Measurements from ENCODE around the gene ERMN.

DNA sequence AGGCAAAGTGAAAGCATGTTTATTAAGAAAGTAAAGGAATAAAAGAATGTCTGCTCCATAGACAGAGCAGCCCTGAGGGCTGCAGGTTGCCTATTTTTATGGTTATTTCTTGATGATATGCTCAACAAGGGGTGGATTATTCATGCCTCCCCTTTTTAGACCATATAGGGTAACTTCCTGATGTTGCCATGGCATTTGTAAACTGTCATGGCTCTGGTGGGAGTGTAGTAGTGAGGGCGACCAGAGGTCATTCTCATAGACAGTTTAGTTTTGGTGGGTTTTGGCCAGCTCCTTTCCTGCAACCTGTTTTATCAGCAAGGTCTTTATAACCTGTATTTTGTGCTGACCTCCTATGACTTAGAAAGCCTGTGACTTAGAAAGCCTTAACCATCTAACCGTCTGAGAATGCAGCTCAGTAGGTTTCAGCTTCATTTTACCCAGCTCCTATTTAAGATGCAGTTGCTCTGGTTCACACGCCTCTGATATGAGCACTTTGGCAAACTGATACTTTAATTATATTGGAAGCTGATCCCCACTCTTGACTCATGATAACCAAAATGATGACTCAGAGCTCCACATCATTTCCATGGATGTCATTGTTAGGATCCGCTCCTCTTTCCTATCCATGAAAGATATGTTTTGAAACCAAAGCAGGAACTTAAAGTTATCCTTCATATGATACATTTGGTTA is 14.5 kb upstream of the ERMN start:
- TF ChIP-seq POLR2A (IDR thresholded peaks at IDR 0.05; ENCODE audit: low read depth, low read length) (no peak), POLR2AphosphoS5 (IDR thresholded peaks at IDR 0.05; ENCODE audit: low read depth, low read length) (no peak), SPI1 (IDR thresholded peaks at IDR 0.05; ENCODE audit: low read depth, low read length) (no peak), PAX5 (IDR thresholded peaks at IDR 0.05; ENCODE audit: insufficient read depth, low read length, severe bottlenecking) (no peak)

Data from GM12891 (cell line).